HFFc6 (cell line): ENCODE results near the gene GRID2IP. TPM values are rescaled to one million over a fixed set of nuclear protein-coding genes. Genes with fewer than 3 reads are reported as not detected.
A peak's percentile ranks its signal among the peaks of the same experiment; 100 is the strongest.
"Not testable (repeated sequence)": the region's sequence is repeated elsewhere in the genome, so short reads cannot be mapped to it uniquely, and the experiment has no call there.

Source experiments
- DNase-seq: peaks from one replicate; pipeline ENCODE4 v3.0.0-alpha.2; 2018
- H3K27ac Mint-ChIP-seq: 2 replicates; pipeline ENCODE4 v1.8.0; 2020; ENCODE audit warnings: mild to moderate bottlenecking, mixed read lengths
- H3K27me3 Mint-ChIP-seq: 2 replicates; pipeline ENCODE4 v1.8.0; 2021; ENCODE audit warnings: mild to moderate bottlenecking, moderate library complexity, mixed read lengths; ENCODE audit not compliant: insufficient read depth
- H3K36me3 Mint-ChIP-seq: 2 replicates; pipeline ENCODE4 v1.8.0; 2021; ENCODE audit warnings: low read depth, mixed read lengths
- H3K4me1 Mint-ChIP-seq: 2 replicates; pipeline ENCODE4 v1.8.0; 2020; ENCODE audit warnings: low read depth, mixed read lengths
- H3K4me3 Mint-ChIP-seq: 2 replicates; pipeline ENCODE4 v1.8.0; 2020; ENCODE audit warnings: mild to moderate bottlenecking, moderate library complexity, mixed read lengths
- H3K9me3 Mint-ChIP-seq: 2 replicates; pipeline ENCODE4 v1.8.0; 2020; ENCODE audit warnings: mild to moderate bottlenecking, mixed read lengths
- CTCF ChIP-seq: fragments of 200-600 bp; sonication (generic); IDR thresholded peaks from 2 replicates; pipeline ENCODE4 v1.5.0; 2021; ENCODE audit warnings: antibody characterized with exemption, mild to moderate bottlenecking
- total RNA-seq, 6 experiments: library from RNA; stranded (reverse); fragmentation: NEBNext Ultra II Directional; extraction: Animal tissue kit (Norgen Biotek cat#: 25700); gene quantifications; 2 replicates in 1 of 6; 3 replicates in 5 of 6; pipeline ENCODE4 v1.2.3, GENCODE V29; 2021

GRID2IP gene
- total RNA-seq, 6 experiments from 2014 or later: not detected

GRCh38 chr7:6588566-6588965, 37.3 kb upstream of the GRID2IP start:
- Mint-ChIP-seq H3K4me1 (peaks cover 6% of the 10 kb centered on the region), H3K27ac (no peak overlapping the region), H3K4me3 (peak overlapping the region; percentile 13; the same call in 1 of the 2 replicates)

GRCh38 chr7:6585746-6586432, 34.6 kb upstream of the GRID2IP start:
- not testable (repeated sequence) for H3K27me3 Mint-ChIP-seq, H3K9me3 Mint-ChIP-seq, DNase-seq, H3K4me1 Mint-ChIP-seq, H3K27ac Mint-ChIP-seq, H3K4me3 Mint-ChIP-seq, H3K36me3 Mint-ChIP-seq

More at GRCh38 chr7:6588566-6588965, 37.3 kb upstream of the GRID2IP start:
- H3K27me3 Mint-ChIP-seq: no peaks in the 10 kb centered on the region; the same call in none of the 2 replicates
- H3K9me3 Mint-ChIP-seq: no peaks in the 10 kb centered on the region
- TF ChIP-seq CTCF: no peak
- no peak for DNase-seq
- peaks cover 5% of the 10 kb centered on the region; the same call in 1 of the 2 replicates for H3K36me3 Mint-ChIP-seq

- DNase-seq: peak; percentile 60
Observed at GRCh38 chr7:6579446-6579845, 28.2 kb upstream of the GRID2IP start.

GRCh38 chr7:6578114-6579084, 27.1 kb upstream of the GRID2IP start:
- peaks cover 14% of the 10 kb centered on the region for H3K4me1 Mint-ChIP-seq
- H3K4me3 Mint-ChIP-seq: peak overlapping the region; percentile 87
- H3K9me3 Mint-ChIP-seq: no peaks in the 10 kb centered on the region
- H3K36me3 Mint-ChIP-seq: peaks cover 4% of the 10 kb centered on the region; the same call in 1 of the 2 replicates
- no peak for DNase-seq
- TF ChIP-seq CTCF: no peak
- peaks cover 5% of the 10 kb centered on the region; the same call in 1 of the 2 replicates for H3K27me3 Mint-ChIP-seq
- peak overlapping the region; percentile 89 for H3K27ac Mint-ChIP-seq

More at GRCh38 chr7:6579446-6579845, 28.2 kb upstream of the GRID2IP start:
- no peak overlapping the region for H3K4me3 Mint-ChIP-seq
- TF ChIP-seq CTCF: peak; percentile 69
- peaks cover 2% of the 10 kb centered on the region for H3K27me3 Mint-ChIP-seq
- H3K36me3 Mint-ChIP-seq: peaks cover 4% of the 10 kb centered on the region; the same call in 1 of the 2 replicates
- H3K4me1 Mint-ChIP-seq: peaks cover 14% of the 10 kb centered on the region
- H3K9me3 Mint-ChIP-seq: no peaks in the 10 kb centered on the region
- H3K27ac Mint-ChIP-seq: no peak overlapping the region

DNA sequence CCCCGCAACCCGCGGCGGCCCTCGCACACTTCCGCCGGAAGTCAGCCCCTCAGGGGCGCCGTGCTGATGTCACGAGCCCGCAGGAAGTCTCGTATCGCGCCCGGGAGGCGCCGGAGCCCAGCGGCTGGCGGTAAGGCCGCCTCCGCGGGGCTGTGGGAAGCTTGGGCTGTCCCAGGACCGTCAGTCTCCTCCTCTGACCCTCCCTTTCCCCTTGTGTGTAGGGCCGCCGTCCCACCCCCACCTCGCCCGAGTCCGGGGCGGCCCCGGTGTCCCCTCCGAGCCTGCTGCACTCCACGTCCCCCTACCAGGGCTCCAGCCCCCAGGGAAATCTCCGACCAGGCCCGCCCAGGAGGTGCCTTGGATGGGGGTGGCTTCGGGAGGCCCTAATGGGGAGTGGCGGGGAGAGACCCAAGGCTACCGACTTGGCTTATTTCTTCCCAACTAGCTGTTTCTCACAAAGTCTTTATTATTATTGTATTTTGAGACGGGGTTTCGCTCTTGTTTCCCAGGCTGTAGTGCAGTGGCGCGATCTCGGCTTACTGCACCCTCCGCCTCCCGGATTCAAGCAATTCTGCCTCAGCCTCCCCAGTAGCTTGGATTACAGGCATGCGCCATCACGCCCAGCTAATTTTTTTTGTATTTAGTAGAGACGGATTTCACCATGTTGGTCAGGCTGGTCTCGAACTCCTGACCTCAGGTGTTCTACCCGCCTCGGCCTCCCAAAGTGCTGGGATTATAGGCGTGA, 26.3 kb upstream of the GRID2IP start, which contains the start of gene ZDHHC4:
ZDHHC4 (plus strand) TSS at position 86 of the 745 bp plus-strand sequence. CDS start 3,108 bp downstream, outside the sequence.
- H3K9me3 Mint-ChIP-seq: no peaks in the 10 kb centered on the region

GRCh38 chr7:6576867-6577368, 25.7 kb upstream of the GRID2IP start:
- not testable (repeated sequence) for H3K9me3 Mint-ChIP-seq, H3K36me3 Mint-ChIP-seq, H3K27ac Mint-ChIP-seq, H3K27me3 Mint-ChIP-seq, DNase-seq
- Mint-ChIP-seq H3K4me3 (peak overlapping the region; percentile 87), H3K4me1 (peaks cover 14% of the 10 kb centered on the region)

More for the DNA sequence above, 26.3 kb upstream of the GRID2IP start, which contains the start of gene ZDHHC4:
- Mint-ChIP-seq H3K36me3 (0 out of 2 replicates have a peak, but pooled peaks cover 4% of the 10 kb centered on the region), H3K4me3 (peak within 1 kb of the TSS; percentile 87), H3K4me1 (peaks cover 14% of the 10 kb centered on the region), H3K27ac (peak within 1 kb of the TSS; percentile 89), H3K27me3 (peaks cover 6% of the 10 kb centered on the region; the same call in 1 of the 2 replicates)
- TF ChIP-seq CTCF: no peak
- DNase-seq: peak; percentile 59
